GM23338 (cell line): ENCODE data around the gene ECE1. TPM values are rescaled to one million over a fixed set of nuclear protein-coding genes. Genes with fewer than 3 reads are reported as not detected.
A peak's percentile ranks its signal among the peaks of the same experiment; 100 is the strongest.

Source experiments
- ATAC-seq: fragments of 200-7000 bp; cut with Tn5 transposase; 3 replicates; pipeline ENCODE4 v1.9.1; 2020
- DNase-seq: peaks from one replicate; pipeline ENCODE4 v3.0.0-alpha.2; 2015; ENCODE audit warnings: low spot score
- H2AFZ ChIP-seq: fragments of 200-600 bp; sonication (generic); 2 replicates; pipeline ENCODE4 v1.8.0; 2016; ENCODE audit warnings: antibody characterized with exemption, mild to moderate bottlenecking, moderate library complexity
- H3F3A ChIP-seq: fragments of 200-600 bp; sonication (generic); replicated peaks from 2 replicates; pipeline ENCODE4 v1.8.0; 2017; ENCODE audit warnings: antibody characterized with exemption, mixed run types, low read depth
- H3K27ac ChIP-seq: fragments of 200-600 bp; sonication (generic); 2 replicates; pipeline ENCODE4 v1.6.1; 2016; ENCODE audit warnings: low read depth
- H3K27me3 ChIP-seq: fragments of 200-600 bp; sonication (generic); 2 replicates; pipeline ENCODE4 v1.8.0; 2016; ENCODE audit warnings: mild to moderate bottlenecking, mixed run types, moderate library complexity; ENCODE audit not compliant: insufficient read depth
- H3K36me3 ChIP-seq: fragments of 200-600 bp; sonication (generic); 2 replicates; pipeline ENCODE4 v1.8.0; 2016; ENCODE audit warnings: mild to moderate bottlenecking; ENCODE audit not compliant: insufficient read depth
- H3K4me1 ChIP-seq: fragments of 200-600 bp; sonication (generic); 2 replicates; pipeline ENCODE4 v1.8.0; 2016; ENCODE audit warnings: mild to moderate bottlenecking, moderate library complexity; ENCODE audit not compliant: insufficient read depth
- H3K4me2 ChIP-seq: fragments of 200-600 bp; sonication (generic); 2 replicates; pipeline ENCODE4 v1.7.1; 2017; ENCODE audit warnings: mixed run types
- H3K4me3 ChIP-seq: fragments of 200-600 bp; sonication (generic); 2 replicates; pipeline ENCODE4 v1.6.1; 2016; ENCODE audit warnings: mixed run types
- H3K79me2 ChIP-seq: fragments of 200-600 bp; sonication (generic); replicated peaks from 2 replicates; pipeline ENCODE4 v1.8.0; 2017; ENCODE audit warnings: mild to moderate bottlenecking; ENCODE audit not compliant: insufficient read depth
- H3K9me2 ChIP-seq: fragments of 200-600 bp; sonication (generic); 2 replicates; pipeline ENCODE4 v1.8.0; 2017; ENCODE audit not compliant: insufficient read depth
- H4K20me1 ChIP-seq: fragments of 200-600 bp; sonication (generic); replicated peaks from 2 replicates; pipeline ENCODE4 v1.8.0; 2017; ENCODE audit warnings: mild to moderate bottlenecking; ENCODE audit not compliant: insufficient read depth
- H3K27ac Mint-ChIP-seq: 2 replicates; pipeline ENCODE4 v1.8.0; 2020; ENCODE audit warnings: inconsistent platforms, mild to moderate bottlenecking, moderate library complexity, mixed read lengths
- H3K27me3 Mint-ChIP-seq: 3 replicates; pipeline ENCODE4 v1.8.0; 2022; ENCODE audit warnings: low read depth, mild to moderate bottlenecking, moderate library complexity, mixed read lengths, inconsistent platforms; ENCODE audit not compliant: insufficient read depth, poor library complexity
- H3K36me3 Mint-ChIP-seq: 3 replicates; pipeline ENCODE4 v1.8.0; 2021; ENCODE audit warnings: low read depth, mild to moderate bottlenecking, inconsistent platforms, moderate library complexity, mixed read lengths
- H3K4me1 Mint-ChIP-seq: 3 replicates; pipeline ENCODE4 v1.8.0; 2020; ENCODE audit warnings: mild to moderate bottlenecking, inconsistent platforms, mixed read lengths
- H3K4me3 Mint-ChIP-seq: 3 replicates; pipeline ENCODE4 v1.8.0; 2021; ENCODE audit warnings: moderate library complexity, mild to moderate bottlenecking, inconsistent platforms, mixed read lengths
- H3K9me3 Mint-ChIP-seq: 3 replicates; pipeline ENCODE4 v1.8.0; 2020; ENCODE audit warnings: moderate library complexity, mild to moderate bottlenecking, inconsistent platforms, mixed read lengths
- CREB1 ChIP-seq: fragments of 250-450 bp; sonication (Bioruptor Pico); IDR thresholded peaks from 2 replicates; pipeline ENCODE4 v1.5.0; 2020; ENCODE audit warnings: low read depth, mild to moderate bottlenecking, moderate library complexity
- CTCF ChIP-seq, 2 experiments: fragments of 200-600 bp in 1 of 2; sonication (generic) in 1 of 2; conservative IDR thresholded peaks; 2 replicates each; pipeline versions ENCODE4 v1.5.1 to v1.6.1; 2016 to 2017; ENCODE audit warnings: antibody characterized with exemption in 2 of 2, low read depth in 2 of 2, mild to moderate bottlenecking in 2 of 2, moderate library complexity in 1 of 2
- NANOG ChIP-seq: IDR thresholded peaks from 2 replicates; pipeline ENCODE4 v1.6.1; 2016; ENCODE audit warnings: antibody characterized with exemption, borderline replicate concordance
- POLR2AphosphoS5 ChIP-seq: IDR thresholded peaks from 2 replicates; pipeline ENCODE4 v1.6.1; 2016; ENCODE audit warnings: antibody characterized with exemption, low read depth
- STAT1 ChIP-seq: IDR thresholded peaks from one replicate; pipeline ENCODE4 v1.6.1; 2016; ENCODE audit warnings: antibody characterized with exemption; ENCODE audit not compliant: unreplicated experiment
- ZNF114 ChIP-seq: fragments of 250-450 bp; sonication (Bioruptor Pico); IDR thresholded peaks from 2 replicates; pipeline ENCODE4 v1.5.0; 2020; ENCODE audit warnings: mild to moderate bottlenecking, moderate library complexity
- ZNF331 ChIP-seq: fragments of 250-450 bp; sonication (Bioruptor Pico); IDR thresholded peaks from 2 replicates; pipeline ENCODE4 v1.5.0; 2020; ENCODE audit warnings: low read depth, mild to moderate bottlenecking, moderate library complexity
- polyA plus RNA-seq: library from polyadenylated mRNA; unstranded; fragments of >200 nt; fragmentation: Nextera tagmentation; extraction: Ambion mirVana; gene quantifications from 2 replicates; pipeline ENCODE4 v1.2.1, GENCODE V29; 2016
- total RNA-seq: library from RNA; depleted of rRNA; stranded (reverse); fragments of >200 nt; shearing (Covaris generic); gene quantifications from 2 replicates; pipeline ENCODE4 v1.2.3, GENCODE V29; 2014
- TF ChIP-seq, protein P1 (sequence below): fragments of 250-450 bp; sonication (Bioruptor Pico); IDR thresholded peaks from 2 replicates; pipeline ENCODE4 v1.5.0; 2020; ENCODE audit warnings: mild to moderate bottlenecking, moderate library complexity
- TF ChIP-seq, protein P2 (sequence below): IDR thresholded peaks from one replicate; pipeline ENCODE4 v1.6.1; 2018; ENCODE audit warnings: antibody characterized with exemption; ENCODE audit not compliant: unreplicated experiment

Gene ECE1
- total and polyA plus RNA-seq, 2 experiments from 2014 or later, result 11.0 to 45.0 TPM

- no peak for TF ChIP-seq ZNF331 (CRISPR knock-in tag)
- no peak for TF ChIP-seq POLR2AphosphoS5
- TF ChIP-seq ZNF114 (CRISPR knock-in tag), result no peak
- no peak for TF ChIP-seq CTCF (conservative IDR thresholded peaks at IDR 0.05; ENCODE audit: low read depth in 2 of 2)
Measured at GRCh38 chr1:21314743-21315396, 24.6 kb upstream of the ECE1 start (continued).

DNA sequence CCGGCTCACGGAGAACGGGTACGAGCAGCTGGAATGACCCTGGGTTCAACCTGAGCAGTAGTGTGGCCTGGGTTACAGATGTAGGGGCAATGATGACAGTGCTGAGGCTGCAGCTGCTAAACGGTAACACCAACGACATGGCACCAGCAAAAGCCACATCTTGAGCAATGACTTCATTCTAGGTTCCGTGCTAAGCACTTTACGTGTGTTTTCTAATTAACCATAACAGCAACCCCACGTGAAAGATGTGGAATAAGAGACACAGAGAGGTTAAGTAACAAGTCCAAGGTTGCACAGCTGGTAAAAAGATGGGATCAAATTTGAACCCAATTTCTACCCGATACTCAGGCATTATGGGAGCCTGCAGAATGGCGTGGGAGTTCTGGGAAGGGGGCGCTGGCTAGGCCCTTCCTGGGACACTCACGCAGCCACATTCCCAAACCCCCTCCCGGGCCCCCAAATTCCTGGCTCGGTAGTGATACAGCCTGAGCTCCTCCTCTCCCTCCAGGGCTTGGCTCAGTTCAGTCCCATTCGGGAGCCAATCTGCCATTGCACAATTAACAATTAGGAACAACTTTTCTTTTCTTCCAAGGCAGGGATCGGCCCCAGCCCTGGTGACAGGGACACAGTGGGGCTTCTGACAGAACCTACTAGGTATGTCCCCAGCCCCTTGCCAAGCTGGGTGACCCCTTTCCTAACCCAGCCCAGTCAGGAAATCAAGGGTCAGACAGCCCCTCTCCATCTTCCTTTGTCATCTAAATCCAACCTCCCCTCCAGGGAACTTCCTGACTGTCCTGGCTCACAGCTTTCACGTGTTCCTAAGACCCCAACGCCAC, 23.8 kb upstream of the ECE1 start:
- H3K27me3 Mint-ChIP-seq, result peaks cover 6% of the 10 kb centered on the region
- H2AFZ ChIP-seq, result no peak overlapping the region
- H3K4me3 Mint-ChIP-seq, result peak overlapping the region; percentile 0; the same call in 1 of the 3 replicates
- peaks cover 59% of the 10 kb centered on the region for H3K4me1 Mint-ChIP-seq
- DNase-seq, result peak; percentile 69
- no peak overlapping the region for H3K4me3 ChIP-seq
- 0 out of 2 replicates have a peak, but pooled peaks cover 3% of the 10 kb centered on the region for H3F3A ChIP-seq
- H3K36me3 Mint-ChIP-seq, result no peaks in the 10 kb centered on the region; the same call in 2 of the 3 replicates
- H3K27ac Mint-ChIP-seq, result no peak overlapping the region; the same call in none of the 2 replicates
- H3K27ac ChIP-seq, result peak overlapping the region; percentile 35; the same call in 1 of the 2 replicates
- no peaks in the 10 kb centered on the region for H3K9me2 ChIP-seq
- peaks cover 41% of the 10 kb centered on the region for H3K4me1 ChIP-seq
- no peaks in the 10 kb centered on the region for H3K9me3 Mint-ChIP-seq
- peak overlapping the region; percentile 62; the same call in 1 of the 2 replicates for H3K4me2 ChIP-seq
- no peaks in the 10 kb centered on the region for H3K79me2 ChIP-seq
- H4K20me1 ChIP-seq, result no peaks in the 10 kb centered on the region; the same call in 1 of the 2 replicates
- no peaks in the 10 kb centered on the region for H3K36me3 ChIP-seq
- H3K27me3 ChIP-seq, result no peaks in the 10 kb centered on the region
- peak; percentile 18 for ATAC-seq
- TF ChIP-seq, protein P1, sequence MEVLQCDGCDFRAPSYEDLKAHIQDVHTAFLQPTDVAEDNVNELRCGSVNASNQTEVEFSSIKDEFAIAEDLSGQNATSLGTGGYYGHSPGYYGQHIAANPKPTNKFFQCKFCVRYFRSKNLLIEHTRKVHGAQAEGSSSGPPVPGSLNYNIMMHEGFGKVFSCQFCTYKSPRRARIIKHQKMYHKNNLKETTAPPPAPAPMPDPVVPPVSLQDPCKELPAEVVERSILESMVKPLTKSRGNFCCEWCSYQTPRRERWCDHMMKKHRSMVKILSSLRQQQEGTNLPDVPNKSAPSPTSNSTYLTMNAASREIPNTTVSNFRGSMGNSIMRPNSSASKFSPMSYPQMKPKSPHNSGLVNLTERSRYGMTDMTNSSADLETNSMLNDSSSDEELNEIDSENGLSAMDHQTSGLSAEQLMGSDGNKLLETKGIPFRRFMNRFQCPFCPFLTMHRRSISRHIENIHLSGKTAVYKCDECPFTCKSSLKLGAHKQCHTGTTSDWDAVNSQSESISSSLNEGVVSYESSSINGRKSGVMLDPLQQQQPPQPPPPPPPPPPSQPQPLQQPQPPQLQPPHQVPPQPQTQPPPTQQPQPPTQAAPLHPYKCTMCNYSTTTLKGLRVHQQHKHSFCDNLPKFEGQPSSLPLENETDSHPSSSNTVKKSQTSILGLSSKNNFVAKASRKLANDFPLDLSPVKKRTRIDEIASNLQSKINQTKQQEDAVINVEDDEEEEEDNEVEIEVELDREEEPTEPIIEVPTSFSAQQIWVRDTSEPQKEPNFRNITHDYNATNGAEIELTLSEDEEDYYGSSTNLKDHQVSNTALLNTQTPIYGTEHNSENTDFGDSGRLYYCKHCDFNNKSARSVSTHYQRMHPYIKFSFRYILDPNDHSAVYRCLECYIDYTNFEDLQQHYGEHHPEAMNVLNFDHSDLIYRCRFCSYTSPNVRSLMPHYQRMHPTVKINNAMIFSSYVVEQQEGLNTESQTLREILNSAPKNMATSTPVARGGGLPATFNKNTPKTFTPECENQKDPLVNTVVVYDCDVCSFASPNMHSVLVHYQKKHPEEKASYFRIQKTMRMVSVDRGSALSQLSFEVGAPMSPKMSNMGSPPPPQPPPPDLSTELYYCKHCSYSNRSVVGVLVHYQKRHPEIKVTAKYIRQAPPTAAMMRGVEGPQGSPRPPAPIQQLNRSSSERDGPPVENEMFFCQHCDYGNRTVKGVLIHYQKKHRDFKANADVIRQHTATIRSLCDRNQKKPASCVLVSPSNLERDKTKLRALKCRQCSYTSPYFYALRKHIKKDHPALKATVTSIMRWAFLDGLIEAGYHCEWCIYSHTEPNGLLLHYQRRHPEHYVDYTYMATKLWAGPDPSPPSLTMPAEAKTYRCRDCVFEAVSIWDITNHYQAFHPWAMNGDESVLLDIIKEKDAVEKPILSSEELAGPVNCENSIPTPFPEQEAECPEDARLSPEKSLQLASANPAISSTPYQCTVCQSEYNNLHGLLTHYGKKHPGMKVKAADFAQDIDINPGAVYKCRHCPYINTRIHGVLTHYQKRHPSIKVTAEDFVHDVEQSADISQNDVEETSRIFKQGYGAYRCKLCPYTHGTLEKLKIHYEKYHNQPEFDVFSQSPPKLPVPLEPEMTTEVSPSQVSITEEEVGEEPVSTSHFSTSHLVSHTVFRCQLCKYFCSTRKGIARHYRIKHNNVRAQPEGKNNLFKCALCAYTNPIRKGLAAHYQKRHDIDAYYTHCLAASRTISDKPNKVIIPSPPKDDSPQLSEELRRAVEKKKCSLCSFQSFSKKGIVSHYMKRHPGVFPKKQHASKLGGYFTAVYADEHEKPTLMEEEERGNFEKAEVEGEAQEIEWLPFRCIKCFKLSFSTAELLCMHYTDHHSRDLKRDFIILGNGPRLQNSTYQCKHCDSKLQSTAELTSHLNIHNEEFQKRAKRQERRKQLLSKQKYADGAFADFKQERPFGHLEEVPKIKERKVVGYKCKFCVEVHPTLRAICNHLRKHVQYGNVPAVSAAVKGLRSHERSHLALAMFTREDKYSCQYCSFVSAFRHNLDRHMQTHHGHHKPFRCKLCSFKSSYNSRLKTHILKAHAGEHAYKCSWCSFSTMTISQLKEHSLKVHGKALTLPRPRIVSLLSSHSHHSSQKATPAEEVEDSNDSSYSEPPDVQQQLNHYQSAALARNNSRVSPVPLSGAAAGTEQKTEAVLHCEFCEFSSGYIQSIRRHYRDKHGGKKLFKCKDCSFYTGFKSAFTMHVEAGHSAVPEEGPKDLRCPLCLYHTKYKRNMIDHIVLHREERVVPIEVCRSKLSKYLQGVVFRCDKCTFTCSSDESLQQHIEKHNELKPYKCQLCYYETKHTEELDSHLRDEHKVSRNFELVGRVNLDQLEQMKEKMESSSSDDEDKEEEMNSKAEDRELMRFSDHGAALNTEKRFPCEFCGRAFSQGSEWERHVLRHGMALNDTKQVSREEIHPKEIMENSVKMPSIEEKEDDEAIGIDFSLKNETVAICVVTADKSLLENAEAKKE (CRISPR knock-in tag), result no peak
- TF ChIP-seq, protein P2, sequence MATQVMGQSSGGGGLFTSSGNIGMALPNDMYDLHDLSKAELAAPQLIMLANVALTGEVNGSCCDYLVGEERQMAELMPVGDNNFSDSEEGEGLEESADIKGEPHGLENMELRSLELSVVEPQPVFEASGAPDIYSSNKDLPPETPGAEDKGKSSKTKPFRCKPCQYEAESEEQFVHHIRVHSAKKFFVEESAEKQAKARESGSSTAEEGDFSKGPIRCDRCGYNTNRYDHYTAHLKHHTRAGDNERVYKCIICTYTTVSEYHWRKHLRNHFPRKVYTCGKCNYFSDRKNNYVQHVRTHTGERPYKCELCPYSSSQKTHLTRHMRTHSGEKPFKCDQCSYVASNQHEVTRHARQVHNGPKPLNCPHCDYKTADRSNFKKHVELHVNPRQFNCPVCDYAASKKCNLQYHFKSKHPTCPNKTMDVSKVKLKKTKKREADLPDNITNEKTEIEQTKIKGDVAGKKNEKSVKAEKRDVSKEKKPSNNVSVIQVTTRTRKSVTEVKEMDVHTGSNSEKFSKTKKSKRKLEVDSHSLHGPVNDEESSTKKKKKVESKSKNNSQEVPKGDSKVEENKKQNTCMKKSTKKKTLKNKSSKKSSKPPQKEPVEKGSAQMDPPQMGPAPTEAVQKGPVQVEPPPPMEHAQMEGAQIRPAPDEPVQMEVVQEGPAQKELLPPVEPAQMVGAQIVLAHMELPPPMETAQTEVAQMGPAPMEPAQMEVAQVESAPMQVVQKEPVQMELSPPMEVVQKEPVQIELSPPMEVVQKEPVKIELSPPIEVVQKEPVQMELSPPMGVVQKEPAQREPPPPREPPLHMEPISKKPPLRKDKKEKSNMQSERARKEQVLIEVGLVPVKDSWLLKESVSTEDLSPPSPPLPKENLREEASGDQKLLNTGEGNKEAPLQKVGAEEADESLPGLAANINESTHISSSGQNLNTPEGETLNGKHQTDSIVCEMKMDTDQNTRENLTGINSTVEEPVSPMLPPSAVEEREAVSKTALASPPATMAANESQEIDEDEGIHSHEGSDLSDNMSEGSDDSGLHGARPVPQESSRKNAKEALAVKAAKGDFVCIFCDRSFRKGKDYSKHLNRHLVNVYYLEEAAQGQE, result no peak
- TF ChIP-seq POLR2AphosphoS5, result no peak
- TF ChIP-seq ZNF114 (CRISPR knock-in tag), result no peak
- TF ChIP-seq STAT1, result no peak
- TF ChIP-seq CREB1 (CRISPR knock-in tag), result no peak
- TF ChIP-seq NANOG, result no peak
